ENCODE measurements around the gene CEP104.

The CEP104 gene

DNA sequence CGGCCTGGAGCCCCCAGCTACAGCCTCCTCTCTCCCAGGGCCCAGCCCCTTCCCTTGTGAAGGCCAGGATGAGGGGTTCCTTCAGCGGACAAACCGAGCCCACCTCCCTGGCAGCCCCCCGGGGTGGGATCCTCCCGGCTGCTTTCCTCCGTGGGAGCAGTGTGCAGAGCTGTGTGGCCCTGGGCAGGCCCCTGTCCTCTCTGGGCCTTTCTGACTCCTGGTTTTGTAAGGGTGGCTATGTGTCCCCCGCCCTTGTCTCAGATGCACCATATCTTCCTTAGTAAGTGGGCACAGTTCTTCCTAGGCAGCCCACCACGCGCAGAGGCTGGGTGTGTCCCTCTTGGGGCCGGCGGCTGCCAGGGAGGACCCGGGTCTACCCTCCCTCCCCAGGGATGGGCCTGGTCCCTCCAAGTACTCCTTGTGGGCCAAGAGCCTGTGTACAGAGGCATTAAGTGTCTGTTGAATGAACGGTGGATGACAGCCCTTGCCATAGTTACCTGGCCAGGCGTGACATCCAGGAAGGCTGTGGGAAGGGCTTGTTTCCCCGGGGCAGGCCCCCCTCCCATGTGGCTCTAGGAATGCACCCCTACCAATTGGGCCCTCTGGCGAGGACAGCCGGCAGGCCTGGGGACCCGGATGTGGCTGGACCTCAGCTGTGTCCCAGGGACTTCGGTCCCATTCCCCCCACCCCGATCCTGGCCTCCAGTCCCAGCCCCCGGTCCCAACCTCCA, 80.6 kb downstream of the CEP104 start:
- DNase-seq: no peak

DNA sequence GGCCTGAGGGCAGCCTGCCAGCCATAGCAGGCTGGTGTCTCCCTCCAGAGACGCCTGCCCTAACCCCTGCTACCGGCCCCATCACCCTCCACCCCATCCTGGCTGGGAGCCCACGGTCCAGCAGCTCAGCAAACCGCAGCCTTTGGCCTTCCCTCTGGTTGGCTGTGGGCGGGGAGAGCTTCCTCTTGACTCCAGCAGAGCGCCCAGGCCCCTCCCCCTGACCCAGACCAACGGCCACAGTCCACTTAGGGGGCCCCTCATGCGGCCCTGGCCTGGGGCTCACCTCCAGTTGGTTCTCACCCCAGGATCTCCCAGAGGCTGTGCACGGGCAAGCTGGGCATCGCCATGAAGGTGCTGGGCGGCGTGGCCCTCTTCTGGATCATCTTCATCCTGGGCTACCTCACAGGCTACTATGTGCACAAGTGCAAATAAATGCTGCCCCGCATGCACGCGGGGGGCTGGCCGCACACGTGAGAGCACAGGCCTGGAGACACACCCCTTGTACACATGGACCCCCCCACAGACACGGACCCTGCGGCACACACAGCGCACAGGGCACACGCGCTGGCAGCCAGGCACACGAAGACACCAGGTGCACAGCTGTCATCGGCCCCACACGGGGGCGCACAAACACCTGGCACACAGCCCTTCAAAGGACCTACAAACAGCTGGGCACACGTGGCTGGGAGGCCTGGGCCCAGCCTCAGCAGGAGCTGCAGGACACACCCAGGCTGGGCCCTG, 81.4 kb downstream of the CEP104 start:
- peak; percentile 20 to 34 for DNase-seq

DNA sequence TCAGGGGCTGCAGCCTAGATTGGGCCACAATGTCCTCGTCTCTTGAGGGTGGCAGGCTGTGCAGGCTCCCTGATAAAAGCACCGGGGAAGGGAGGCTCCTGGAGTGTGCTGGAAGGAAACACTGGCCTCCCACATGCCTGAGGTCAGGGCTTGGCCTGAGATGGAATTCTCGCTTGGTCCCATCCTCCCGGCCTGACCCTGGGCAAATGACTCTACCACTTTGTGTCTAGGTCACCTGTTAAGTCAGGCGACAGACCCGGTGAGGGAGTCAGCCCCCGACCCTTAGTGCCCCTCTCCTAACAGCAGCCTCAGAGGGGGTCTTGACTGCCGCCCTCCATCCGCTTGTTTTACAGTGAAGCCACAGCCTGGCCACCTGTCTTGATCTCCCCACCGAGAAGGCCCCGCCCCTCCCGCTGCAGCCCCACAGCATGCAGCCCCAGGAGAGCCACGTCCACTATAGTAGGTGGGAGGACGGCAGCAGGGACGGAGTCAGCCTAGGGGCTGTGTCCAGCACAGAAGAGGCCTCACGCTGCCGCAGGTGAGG, 82.0 kb downstream of the CEP104 start:
- DNase-seq: no peak

GRCh38 chr1:3774276-3774945, 82.6 kb downstream of the CEP104 start:
- no peak for DNase-seq

GRCh38 chr1:3773572-3774275, 83.3 kb downstream of the CEP104 start:
- no peak for DNase-seq

DNA sequence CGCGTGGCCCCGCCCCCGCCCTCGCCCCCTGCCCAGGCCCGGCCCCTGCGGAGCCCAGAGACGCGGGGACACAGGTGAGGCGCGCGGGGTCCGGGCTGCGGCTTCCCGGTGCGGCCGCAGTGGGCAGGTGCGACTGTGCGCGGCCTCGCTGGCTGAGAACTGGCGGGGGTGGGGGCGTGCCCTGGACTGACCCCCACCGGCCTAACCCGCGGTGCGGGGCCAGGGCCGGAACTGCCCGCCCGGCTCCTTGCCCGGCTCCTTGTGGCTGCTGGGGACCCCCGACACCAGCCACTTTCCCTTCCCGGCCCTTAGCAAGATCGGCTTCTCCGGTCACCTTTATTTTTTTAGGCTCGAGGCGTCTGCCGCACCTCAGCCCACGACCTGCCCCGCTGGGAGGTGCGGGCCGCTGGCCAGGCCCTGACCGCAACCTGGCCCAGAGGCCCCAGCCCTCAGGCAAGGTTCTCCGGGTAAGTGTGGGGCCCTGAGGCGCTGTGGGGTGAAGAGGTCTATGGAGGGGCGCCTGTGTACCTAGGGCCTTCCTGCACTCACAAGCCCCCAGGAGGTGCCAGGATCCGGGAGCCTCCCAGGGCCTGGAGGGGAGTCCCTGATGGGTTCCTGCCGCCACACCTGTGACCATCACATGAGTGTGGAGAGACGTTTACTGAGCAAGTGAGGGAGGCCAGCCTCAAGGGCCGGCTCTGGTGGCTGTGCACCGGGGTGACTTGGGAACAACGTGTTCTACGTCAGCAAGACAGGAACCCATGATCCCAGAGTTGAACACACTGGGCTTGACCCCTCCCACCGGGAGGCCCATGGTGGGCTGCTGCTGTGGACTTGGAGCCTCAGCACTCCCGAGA, 84.1 kb downstream of the CEP104 start, which contains the start of gene SMIM1:
SMIM1 (plus strand) TSS at position 35 of the 857 bp plus-strand sequence. CDS start 2,625 bp downstream, outside the sequence.
- DNase-seq: no peak

GRCh38 chr1:3772027-3772714, 84.8 kb downstream of the CEP104 start:
- DNase-seq: peak; percentile 46 to 65

- DNase-seq: no peak
These were observed 85.6 kb downstream of the CEP104 start for GRCh38 chr1:3771108-3772026.

DNA sequence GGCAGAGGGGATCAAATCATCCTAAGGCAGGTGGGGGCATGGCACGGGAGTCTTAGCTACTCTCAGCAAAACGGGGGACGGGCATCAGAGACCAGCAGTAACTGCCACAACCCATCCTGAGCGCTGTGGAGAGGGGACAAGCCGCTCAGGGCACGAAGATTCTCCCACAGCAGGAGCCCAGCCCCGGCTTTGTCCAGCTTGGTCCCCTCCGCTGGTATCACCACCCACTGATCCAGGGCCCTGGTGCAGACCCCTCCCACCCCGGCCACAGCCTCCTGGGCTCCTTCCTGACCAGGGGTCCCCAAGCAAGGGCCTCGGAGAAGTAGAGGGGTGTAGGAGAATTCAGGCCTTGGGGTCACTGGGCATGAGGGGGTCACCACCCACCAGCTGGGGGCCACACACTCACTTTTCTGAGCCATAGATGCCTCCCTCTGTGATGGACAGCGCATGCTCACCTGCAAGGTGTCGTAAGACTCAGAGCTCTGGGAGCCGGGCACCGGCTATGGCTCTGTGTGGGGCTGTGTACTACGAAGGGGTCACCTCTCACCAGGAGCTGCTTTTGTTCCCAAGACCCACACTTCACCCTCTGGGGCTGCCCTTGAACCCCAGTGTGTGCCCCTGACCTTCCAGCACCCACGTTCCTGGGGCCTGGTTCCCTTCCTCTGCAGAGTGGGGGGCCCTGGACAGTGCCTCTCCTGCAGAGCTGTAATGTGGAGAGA, 86.8 kb downstream of the CEP104 start:
- no peak for DNase-seq

- DNase-seq: no peak
These were observed 88.1 kb downstream of the CEP104 start for GRCh38 chr1:3768811-3769390.

DNA sequence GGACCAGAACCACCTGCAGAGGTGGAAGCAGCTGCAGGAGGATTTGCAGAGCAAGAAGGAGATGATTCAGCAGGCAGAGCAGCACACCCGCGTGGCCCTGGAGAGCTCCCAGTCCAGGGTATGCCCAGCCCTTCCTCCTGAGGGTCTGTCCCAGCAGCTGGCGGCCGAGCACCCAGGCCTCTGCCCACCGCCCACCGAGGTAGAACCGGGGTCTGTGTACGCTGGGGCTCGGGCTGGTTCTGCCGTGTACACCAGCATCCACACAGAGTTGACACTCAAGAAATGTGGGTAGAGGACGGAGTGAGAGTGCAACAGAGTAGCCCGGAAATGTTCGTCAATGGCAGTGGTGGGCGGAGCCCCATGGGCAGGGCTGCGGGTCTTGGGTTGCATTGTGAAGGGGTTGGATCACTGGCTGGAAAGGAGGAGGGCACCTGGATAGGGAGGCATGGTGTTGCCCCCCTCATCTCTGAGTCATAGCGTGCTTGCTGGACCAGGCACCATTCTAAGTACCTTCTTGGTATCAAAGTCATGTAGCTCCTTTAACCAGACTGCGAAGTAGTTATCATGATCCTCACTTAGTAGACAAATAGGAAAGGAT, 89.6 kb downstream of the CEP104 start:
- no peak for DNase-seq

GRCh38 chr1:3763351-3764125, 93.5 kb downstream of the CEP104 start:
- no peak for DNase-seq

- no peak for DNase-seq
These were observed 94.2 kb downstream of the CEP104 start for GRCh38 chr1:3762873-3763228.

- no peak for DNase-seq
These were observed 94.7 kb downstream of the CEP104 start for GRCh38 chr1:3762151-3762872.
